ENCODE measurements around the gene HSPB9. TPM values are rescaled to one million over a fixed set of nuclear protein-coding genes. Genes with fewer than 3 reads are reported as not detected.

The HSPB9 gene
- total RNA-seq, 2 donors from 2014 or later = 0.18 to 1.2 TPM

GRCh38 chr17:42107597-42108576 is 14.7 kb upstream of the HSPB9 start:
- 58% methylated on average over 51 of the region's 51 CpGs for WGBS
- intact Hi-C loops (cut with DNase I) = no loop called here
- no peaks in the 10 kb centered on the region for H3K9me3 ChIP-seq
- H3K4me3 ChIP-seq = no peak overlapping the region
- H3K4me1 ChIP-seq (replicated peaks) = peaks cover 11% of the 10 kb centered on the region
- no peak overlapping the region for H3K27ac ChIP-seq
- TF ChIP-seq CTCF (IDR thresholded peaks at IDR 0.05) (no peak), POLR2A (IDR thresholded peaks at IDR 0.05) (no peak), POLR2AphosphoS5 (IDR thresholded peaks at IDR 0.05) (no peak)
- H3K36me3 ChIP-seq = peaks cover 0 to 5% of the 10 kb centered on the region in 2 donors
- peak; percentile 47 for DNase-seq (ENCODE audit: low spot score)
- H3K27me3 ChIP-seq (replicated peaks; ENCODE audit: insufficient read depth) = no peaks in the 10 kb centered on the region

- WGBS = 89% methylated on average over 7 of the region's 9 CpGs
- H3K36me3 ChIP-seq = peaks cover 0 to 5% of the 10 kb centered on the region in 2 donors
- intact Hi-C loops (cut with DNase I) = no loop called here
Observed at GRCh38 chr17:42109086-42109485, 13.5 kb upstream of the HSPB9 start.

GRCh38 chr17:42110301-42111264 is 12.0 kb upstream of the HSPB9 start:
- H3K27ac ChIP-seq = peak overlapping the region in 1 of 2 donors; percentile 95
- peaks cover 0 to 2% of the 10 kb centered on the region in 2 donors for H3K36me3 ChIP-seq
- H3K27me3 ChIP-seq (replicated peaks; ENCODE audit: insufficient read depth) = no peaks in the 10 kb centered on the region
- peaks cover 16% of the 10 kb centered on the region for H3K4me1 ChIP-seq (replicated peaks)
- intact Hi-C loops (cut with DNase I) = no loop called here
- no peak overlapping the region for H3K4me3 ChIP-seq
- H3K9me3 ChIP-seq = no peaks in the 10 kb centered on the region
- WGBS = 90% methylated on average over 18 of the region's 18 CpGs
- DNase-seq (ENCODE audit: low spot score) = no peak
- no peak for TF ChIP-seq POLR2AphosphoS5 (IDR thresholded peaks at IDR 0.05)
- no peak for TF ChIP-seq CTCF (IDR thresholded peaks at IDR 0.05)
- TF ChIP-seq POLR2A (IDR thresholded peaks at IDR 0.05) = no peak

More at GRCh38 chr17:42109086-42109485, 13.5 kb upstream of the HSPB9 start:
- TF ChIP-seq POLR2A (IDR thresholded peaks at IDR 0.05) (no peak), POLR2AphosphoS5 (IDR thresholded peaks at IDR 0.05) (no peak), CTCF (IDR thresholded peaks at IDR 0.05) (no peak)
- Histone ChIP-seq H3K27ac (no peak overlapping the region), H3K4me1 (replicated peaks) (peaks cover 16% of the 10 kb centered on the region), H3K4me3 (no peak overlapping the region), H3K9me3 (no peaks in the 10 kb centered on the region), H3K27me3 (replicated peaks; ENCODE audit: insufficient read depth) (no peaks in the 10 kb centered on the region)
- no peak for DNase-seq (ENCODE audit: low spot score)

GRCh38 chr17:42111265-42111636 is 11.4 kb upstream of the HSPB9 start:
- Histone ChIP-seq H3K27me3 (replicated peaks; ENCODE audit: insufficient read depth) (no peaks in the 10 kb centered on the region), H3K4me3 (peak overlapping the region in 1 of 2 donors; percentile 57), H3K36me3 (no peaks in the 10 kb centered on the region), H3K9me3 (no peaks in the 10 kb centered on the region), H3K27ac (peak overlapping the region; percentile 85 to 95), H3K4me1 (replicated peaks) (peaks cover 16% of the 10 kb centered on the region)
- intact Hi-C loops (cut with DNase I) = no loop called here
- TF ChIP-seq POLR2AphosphoS5 (IDR thresholded peaks at IDR 0.05) (no peak), CTCF (IDR thresholded peaks at IDR 0.05) (no peak), POLR2A (IDR thresholded peaks at IDR 0.05) (no peak)
- DNase-seq (ENCODE audit: low spot score) = no peak
- WGBS = 85% methylated on average over 11 of the region's 11 CpGs

Data from prostate gland (tissue), 2 donors.